NCI-H748 (cell line): ENCODE measurements around the gene PHACTR1.
A peak's percentile ranks its signal among the peaks of the same experiment; 100 is the strongest.

Source experiments
- DNase-seq: peaks from one replicate; lab custom pipeline; 2025; ENCODE audit not compliant: unreplicated experiment; lab: John Stamatoyannopoulos, UW

The PHACTR1 gene

GRCh38 chr6:13328875-13329183, 612.3 kb downstream of the PHACTR1 start:
- DNase-seq, result no peak

GRCh38 chr6:13331516-13332348, 615.2 kb downstream of the PHACTR1 start:
- peak; percentile 57 for DNase-seq

GRCh38 chr6:13332349-13332706, 615.8 kb downstream of the PHACTR1 start:
- no peak for DNase-seq

- no peak for DNase-seq
Measured at GRCh38 chr6:13334953-13335352, 618.4 kb downstream of the PHACTR1 start.

- DNase-seq, result peak; percentile 82
Measured at GRCh38 chr6:13336553-13336952, 620.0 kb downstream of the PHACTR1 start.

GRCh38 chr6:13338038-13338437, 621.5 kb downstream of the PHACTR1 start:
- DNase-seq, result no peak
